NCI-H187 (cell line): ENCODE results near the gene LAMB1.

Source experiments
- DNase-seq, 2 experiments: peaks; one replicate each; lab custom pipeline; 2025; lab: John Stamatoyannopoulos, UW

The LAMB1 gene

DNA sequence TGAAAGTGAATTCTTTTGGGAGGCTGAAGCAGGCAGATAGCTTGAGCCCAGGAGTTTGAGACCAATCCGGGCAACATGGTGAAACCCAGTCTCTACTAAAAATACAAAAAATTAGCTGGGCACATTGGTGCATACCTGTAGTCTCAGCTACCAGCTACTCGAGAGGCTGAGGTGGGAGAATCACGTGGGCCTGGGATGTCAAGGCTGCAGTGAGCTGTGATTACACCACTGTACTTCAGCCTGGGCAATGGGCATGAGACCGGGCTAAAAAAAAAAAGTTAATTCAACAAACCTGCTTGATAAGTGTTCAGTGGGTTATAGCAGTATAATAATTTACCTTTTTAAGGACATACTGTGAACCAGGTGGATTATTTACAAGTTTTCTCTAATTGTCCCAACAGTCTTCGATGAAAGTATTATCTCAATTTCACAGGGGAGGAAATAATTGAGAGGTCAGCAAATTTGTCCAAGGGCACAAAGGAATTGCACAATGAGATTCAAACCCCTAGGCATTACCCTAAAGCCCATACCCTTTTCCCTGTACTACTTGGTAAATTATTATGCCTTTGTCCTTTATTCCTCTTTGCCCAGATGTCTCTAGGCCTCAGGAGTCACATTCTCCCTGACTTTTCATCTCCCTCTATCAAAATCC lies 125.1 kb downstream of the LAMB1 start:
- DNase-seq = no peak

- peak in 1 of 2 experiments; percentile 13 for DNase-seq
These were observed 126.0 kb downstream of the LAMB1 start for GRCh38 chr7:107876916-107877315.

DNA sequence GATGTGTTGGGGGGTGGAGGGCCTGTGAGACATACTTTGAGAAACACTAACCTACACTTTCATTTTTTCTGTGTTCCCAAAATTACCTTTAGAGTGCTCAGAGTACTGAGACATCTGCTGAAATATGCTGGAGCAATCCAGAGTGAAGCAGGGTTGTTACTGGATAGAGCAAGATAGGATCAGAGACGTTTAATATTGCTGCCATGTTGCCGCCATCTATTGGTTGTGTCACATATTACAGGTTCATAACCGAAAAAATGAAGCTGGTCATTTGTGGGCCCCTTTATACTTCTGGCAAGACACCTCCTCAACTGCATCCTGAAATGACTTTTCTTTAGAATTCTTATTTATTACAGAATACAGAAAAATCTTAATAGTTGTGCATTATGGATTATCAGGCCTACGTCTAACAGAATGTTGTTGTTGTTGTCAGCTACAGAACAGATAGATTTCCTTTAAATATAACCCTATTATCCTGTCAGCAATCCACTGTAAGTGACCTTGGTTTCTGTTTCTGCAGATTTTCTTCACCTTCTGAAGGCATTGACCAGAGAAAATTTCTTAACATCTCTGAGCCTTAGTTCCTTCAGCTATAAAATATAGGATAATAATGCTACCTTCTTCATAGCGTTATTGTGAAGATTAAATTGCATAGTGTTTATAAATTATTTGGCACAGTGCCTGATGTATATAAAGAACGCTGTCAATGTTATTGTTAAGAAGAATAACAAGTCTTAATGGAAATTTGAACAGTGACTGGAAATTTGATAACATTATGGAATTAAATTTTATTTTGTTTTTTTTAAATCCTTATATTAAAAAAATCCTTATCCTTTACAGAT lies 128.1 kb downstream of the LAMB1 start:
- DNase-seq = peak; percentile 29 to 43

DNA sequence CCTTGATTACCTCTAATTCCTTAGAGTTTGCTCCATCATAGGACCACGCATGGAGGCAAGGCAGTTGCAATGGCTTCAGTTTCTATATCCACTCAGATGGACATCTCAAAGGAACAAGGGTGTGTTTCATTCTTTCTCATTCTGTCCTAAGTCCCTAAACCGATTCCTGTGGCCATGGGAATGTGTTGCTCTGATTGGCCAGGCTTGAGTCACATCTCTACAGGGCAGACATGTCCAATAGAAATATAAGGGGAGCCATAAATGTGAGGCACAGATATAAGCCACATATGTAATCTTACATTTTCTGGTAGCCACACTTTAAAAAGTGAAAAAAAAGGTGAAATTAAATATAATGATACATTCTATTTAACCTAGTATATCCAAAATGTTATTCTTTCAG lies 128.8 kb downstream of the LAMB1 start:
- DNase-seq = no peak
